ENCODE measurements around the gene XPNPEP1.

GRCh38 chr10:109886037-109886780, 37.1 kb downstream of the XPNPEP1 start:
- TF ChIP-seq CTCF (IDR thresholded peaks at IDR 0.05; ENCODE audit: low read depth, low read length) (no peak), EZH2phosphoT487 (IDR thresholded peaks at IDR 0.05; ENCODE audit: low read depth) (no peak)
